Esophagus squamous epithelium (tissue), 5 donors: ENCODE data around the gene SMPD3. TPM values are rescaled to one million over a fixed set of nuclear protein-coding genes. Genes with fewer than 3 reads are reported as not detected.

Experiments
- DNase-seq: peaks from one replicate; lab custom pipeline; 2025; lab: John Stamatoyannopoulos, UW
- H3K27ac ChIP-seq, 4 donors: fragments of 200-600 bp; sonication (generic); one replicate each; pipeline ENCODE4 v1.5.1; 2016 to 2019; ENCODE audit warnings: mild to moderate bottlenecking in 1 of 4
- H3K27me3 ChIP-seq, 4 donors: fragments of 200-600 bp; sonication (generic); 1 replicate in 3 of 4; 2 replicates in 1 of 4; pipeline versions ENCODE4 v1.5.1 to v1.6.0; 2017 to 2021; ENCODE audit warnings: antibody characterized with exemption in 1 of 4
- H3K36me3 ChIP-seq, 3 donors: fragments of 200-600 bp; sonication (generic); one replicate each; pipeline ENCODE4 v1.5.1; 2016 to 2019
- H3K4me1 ChIP-seq, 3 donors: fragments of 200-600 bp; sonication (generic); one replicate each; pipeline ENCODE4 v1.5.1; 2017 to 2019
- H3K4me3 ChIP-seq, 4 donors: fragments of 200-600 bp; sonication (generic); 1 replicate in 3 of 4; 2 replicates in 1 of 4; pipeline ENCODE4 v1.5.1; 2016 to 2019; ENCODE audit warnings: mild to moderate bottlenecking in 2 of 4, moderate library complexity in 1 of 4
- H3K9me3 ChIP-seq, 3 donors: fragments of 200-600 bp; sonication (generic); one replicate each; pipeline ENCODE4 v1.5.1; 2016 to 2019
- POLR2A ChIP-seq, 4 donors: fragments of 450-650 bp; IDR thresholded peaks; one replicate each; pipeline ENCODE4 v1.6.1; 2017; ENCODE audit warnings: antibody characterized with exemption in 4 of 4, mild to moderate bottlenecking in 4 of 4, moderate library complexity in 3 of 4
- WGBS, 2 donors: methylation state at CpG; one replicate each; pipeline ENCODE4 v1.1.5; 2018; 5-methylcytosine and 5-hydroxymethylcytosine counted together
- intact Hi-C: fragments of 100-400 bp; cut with DNase I; formaldehyde crosslinking; loops from one replicate; pipeline ENCODE4 v1.15.0; 2022
- small RNA-seq, 4 donors: library from RNA; depleted of rRNA; stranded (forward); fragments of <200 nt; gene quantifications; one replicate each; pipeline ENCODE3, GENCODE V24; 2016
- total RNA-seq, 4 donors: library from RNA; depleted of rRNA; stranded (reverse); fragments of >200 nt; gene quantifications; one replicate each; pipeline ENCODE4 v1.1.0, GENCODE V29; 2016
- TF ChIP-seq, protein P1 (sequence below), 6 experiments: fragments of 450-650 bp in 4 of 6; fragments of 200-600 bp in 2 of 6; sonication (generic) in 2 of 6; IDR thresholded peaks; one replicate each; pipeline ENCODE4 v1.5.1; 2016 to 2019; ENCODE audit warnings: antibody characterized with exemption in 6 of 6, mild to moderate bottlenecking in 4 of 6, moderate library complexity in 4 of 6
- donor health status: DM: yes; HTN: yes; CAD: no.

SMPD3 gene
- total RNA-seq, 4 donors from 2014 or later = 0.18 to 2.3 (median 0.92) TPM

DNA sequence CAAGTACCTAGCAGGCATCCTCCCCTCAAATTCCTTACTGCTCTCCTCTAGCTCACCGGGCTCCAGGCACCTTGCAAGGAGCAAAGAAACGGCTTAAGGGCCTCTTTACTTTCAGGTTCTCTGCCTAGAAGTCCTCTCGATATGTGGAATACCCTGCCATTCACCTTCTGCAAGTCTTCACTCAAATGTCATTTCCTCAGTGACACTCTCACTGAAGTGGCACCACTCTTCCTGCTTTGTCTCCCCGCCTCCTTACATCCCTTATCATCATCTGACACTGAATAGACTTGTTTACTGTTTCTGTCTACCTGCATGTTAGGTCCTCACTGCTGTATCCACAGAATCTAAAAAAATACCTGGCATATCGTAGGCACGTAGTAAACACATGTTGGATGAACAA, 138.5 kb downstream of the SMPD3 start:
- H3K27me3 ChIP-seq = no peaks in the 10 kb centered on the region
- H3K4me1 ChIP-seq = peaks cover 16 to 50% (median 28%) of the 10 kb centered on the region in 3 donors
- DNase-seq = no peak
- H3K4me3 ChIP-seq = peak overlapping the region; percentile 67 to 98 (median 78)
- TF ChIP-seq POLR2A (IDR thresholded peaks at IDR 0.05) = no peak
- TF ChIP-seq, protein P1, sequence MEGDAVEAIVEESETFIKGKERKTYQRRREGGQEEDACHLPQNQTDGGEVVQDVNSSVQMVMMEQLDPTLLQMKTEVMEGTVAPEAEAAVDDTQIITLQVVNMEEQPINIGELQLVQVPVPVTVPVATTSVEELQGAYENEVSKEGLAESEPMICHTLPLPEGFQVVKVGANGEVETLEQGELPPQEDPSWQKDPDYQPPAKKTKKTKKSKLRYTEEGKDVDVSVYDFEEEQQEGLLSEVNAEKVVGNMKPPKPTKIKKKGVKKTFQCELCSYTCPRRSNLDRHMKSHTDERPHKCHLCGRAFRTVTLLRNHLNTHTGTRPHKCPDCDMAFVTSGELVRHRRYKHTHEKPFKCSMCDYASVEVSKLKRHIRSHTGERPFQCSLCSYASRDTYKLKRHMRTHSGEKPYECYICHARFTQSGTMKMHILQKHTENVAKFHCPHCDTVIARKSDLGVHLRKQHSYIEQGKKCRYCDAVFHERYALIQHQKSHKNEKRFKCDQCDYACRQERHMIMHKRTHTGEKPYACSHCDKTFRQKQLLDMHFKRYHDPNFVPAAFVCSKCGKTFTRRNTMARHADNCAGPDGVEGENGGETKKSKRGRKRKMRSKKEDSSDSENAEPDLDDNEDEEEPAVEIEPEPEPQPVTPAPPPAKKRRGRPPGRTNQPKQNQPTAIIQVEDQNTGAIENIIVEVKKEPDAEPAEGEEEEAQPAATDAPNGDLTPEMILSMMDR (IDR thresholded peaks at IDR 0.05) = no peak
- peak overlapping the region; percentile 81 to 89 (median 87) for H3K27ac ChIP-seq
- H3K9me3 ChIP-seq = no peaks in the 10 kb centered on the region
- H3K36me3 ChIP-seq = peaks cover 0 to 49% (median 15%) of the 10 kb centered on the region in 3 donors
- intact Hi-C loops = loop anchor here (10.0 kb wide), 1 partner anchor 55 kb away; no protein-coding TSS in a partner anchor
- 35 to 37% methylated on average over 6 of the region's 6 CpGs for WGBS, 2 donors

Small RNA genes lying within 50 kb of the gene (small RNA-seq; reads per million reads assigned to genes)
- gene RF00019 (0 reads per million in 4 donors), gene RNU4-30P (0 reads per million in 4 donors)

Other genes starting within 250 kb of the SMPD3 start
- gene ESRP2, start 212.4 kb downstream of the SMPD3 start, total RNA-seq = 100 to 1,000 TPM in 3 of 4 donors, 10 to 100 TPM in 1; 44.6 to 137 (median 118) TPM
- gene PLA2G15, start 203.1 kb downstream of the SMPD3 start, total RNA-seq = 1 to 10 TPM; 3.3 to 9.8 (median 6.6) TPM
- gene SLC7A6, start 184.0 kb downstream of the SMPD3 start, total RNA-seq = 10 to 100 TPM in 1 of 4 donors, 1 to 10 TPM in 3; 5.7 to 28.2 (median 7.9) TPM
- 10 to 100 TPM in 1 of 4 donors, 1 to 10 TPM in 3; 4.5 to 16.2 (median 6.7) TPM for gene SLC7A6OS, start 137.6 kb downstream of the SMPD3 start, total RNA-seq
- gene PRMT7, start 137.5 kb downstream of the SMPD3 start, total RNA-seq = 10 to 100 TPM; 15.2 to 35.7 (median 21.2) TPM
- gene ZFP90, start 90.8 kb upstream of the SMPD3 start, total RNA-seq = 10 to 100 TPM in 3 of 4 donors, 1 to 10 TPM in 1; 8.1 to 22.5 (median 13.8) TPM
- gene CDH3, start 196.8 kb upstream of the SMPD3 start, total RNA-seq = 100 to 1,000 TPM in 2 of 4 donors, 10 to 100 TPM in 2; 36.8 to 192 (median 95.0) TPM